Stomach (tissue), 9 donors: ENCODE measurements around the gene PLCE1. TPM values are rescaled to one million over a fixed set of nuclear protein-coding genes. Genes with fewer than 3 reads are reported as not detected.
A peak's percentile ranks its signal among the peaks of the same experiment; 100 is the strongest.

Source experiments
- DNase-seq, 2 donors: peaks; one replicate each; pipeline versions ENCODE4 v3.0.0 to v3.0.0-alpha.2; 2013 to 2019
- H3K27ac ChIP-seq, 5 donors: fragments of 200-600 bp in 4 of 5; sonication (generic) in 4 of 5; one replicate each; pipeline ENCODE4 v1.5.1; 2013 to 2019; ENCODE audit warnings: mild to moderate bottlenecking in 1 of 5, moderate library complexity in 1 of 5
- H3K27me3 ChIP-seq, 3 donors: fragments of 200-600 bp; sonication (generic); one replicate each; pipeline ENCODE4 v1.5.1; 2017 to 2019; ENCODE audit warnings: mixed run types in 1 of 3
- H3K36me3 ChIP-seq, 4 donors: fragments of 200-600 bp; sonication (generic); 1 replicate in 3 of 4; 2 replicates in 1 of 4; pipeline ENCODE4 v1.5.1; 2016 to 2019
- H3K4me1 ChIP-seq, 4 donors: fragments of 200-600 bp; sonication (generic); one replicate each; pipeline ENCODE4 v1.5.1; 2016 to 2019
- H3K4me3 ChIP-seq, 4 donors: fragments of 200-600 bp; sonication (generic) in 3 of 4; one replicate each; pipeline ENCODE4 v1.5.1; 2016 to 2019; ENCODE audit warnings: mild to moderate bottlenecking in 1 of 4
- H3K9me3 ChIP-seq, 4 donors: fragments of 200-600 bp; sonication (generic); one replicate each; pipeline ENCODE4 v1.5.1; 2016 to 2019
- EP300 ChIP-seq: sonication (generic); formaldehyde crosslinking; IDR thresholded peaks from one replicate; pipeline ENCODE4 v1.6.1; 2017; ENCODE audit warnings: antibody characterized with exemption
- POLR2A ChIP-seq, 4 donors: fragments of 450-650 bp; IDR thresholded peaks; one replicate each; pipeline ENCODE4 v1.6.1; 2016; ENCODE audit warnings: antibody characterized with exemption in 4 of 4, control low read depth in 2 of 4, mild to moderate bottlenecking in 1 of 4, moderate library complexity in 1 of 4
- POLR2AphosphoS5 ChIP-seq, 3 donors: sonication (generic); formaldehyde crosslinking; IDR thresholded peaks; one replicate each; pipeline ENCODE4 v1.6.1; 2016; ENCODE audit warnings: antibody characterized with exemption in 3 of 3
- WGBS, 5 donors: extraction: QIAGEN DNeasy Blood & Tissue Kit in 3 of 5; methylation state at CpG; one replicate each; pipeline versions ENCODE4 v1.1.5 to v1.1.7; 2013 to 2018; 5-methylcytosine and 5-hydroxymethylcytosine counted together
- intact Hi-C: fragments of 100-400 bp; cut with DNase I; formaldehyde crosslinking; loops from one replicate; pipeline ENCODE4 v1.15.1; 2023; ENCODE audit warnings: low total_unique reads
- polyA plus RNA-seq, 3 donors: library from polyadenylated mRNA; stranded (reverse); fragments of 200-250 nt; gene quantifications; one replicate each; pipeline ENCODE4 v1.2.3, GENCODE V29; 2013
- total RNA-seq, 5 donors: library from RNA; depleted of rRNA; stranded (reverse); fragments of >200 nt; gene quantifications; one replicate each; pipeline versions ENCODE4 v1.1.0 to v1.2.3, GENCODE V29; 2014 to 2016
- TF ChIP-seq, protein P1 (sequence below), 7 experiments: fragments of 450-650 bp in 4 of 7; fragments of 200-600 bp in 3 of 7; sonication (generic) in 3 of 7; IDR thresholded peaks; one replicate each; pipeline ENCODE4 v1.5.1; 2016 to 2019; ENCODE audit warnings: antibody characterized with exemption in 7 of 7, control low read depth in 2 of 7, mild to moderate bottlenecking in 1 of 7
- donor health status: healthy with polysubstance abuse.
- donor health status: Bipolar disorder and iron deficiency.
- donor health status: healthy.

Gene PLCE1
- total and polyA plus RNA-seq, 8 donors: 0.98 to 25.5 (median 14.2) TPM

- intact Hi-C loops: no loop called here
- no peak for TF ChIP-seq POLR2A (IDR thresholded peaks at IDR 0.05)
- TF ChIP-seq, protein P1, sequence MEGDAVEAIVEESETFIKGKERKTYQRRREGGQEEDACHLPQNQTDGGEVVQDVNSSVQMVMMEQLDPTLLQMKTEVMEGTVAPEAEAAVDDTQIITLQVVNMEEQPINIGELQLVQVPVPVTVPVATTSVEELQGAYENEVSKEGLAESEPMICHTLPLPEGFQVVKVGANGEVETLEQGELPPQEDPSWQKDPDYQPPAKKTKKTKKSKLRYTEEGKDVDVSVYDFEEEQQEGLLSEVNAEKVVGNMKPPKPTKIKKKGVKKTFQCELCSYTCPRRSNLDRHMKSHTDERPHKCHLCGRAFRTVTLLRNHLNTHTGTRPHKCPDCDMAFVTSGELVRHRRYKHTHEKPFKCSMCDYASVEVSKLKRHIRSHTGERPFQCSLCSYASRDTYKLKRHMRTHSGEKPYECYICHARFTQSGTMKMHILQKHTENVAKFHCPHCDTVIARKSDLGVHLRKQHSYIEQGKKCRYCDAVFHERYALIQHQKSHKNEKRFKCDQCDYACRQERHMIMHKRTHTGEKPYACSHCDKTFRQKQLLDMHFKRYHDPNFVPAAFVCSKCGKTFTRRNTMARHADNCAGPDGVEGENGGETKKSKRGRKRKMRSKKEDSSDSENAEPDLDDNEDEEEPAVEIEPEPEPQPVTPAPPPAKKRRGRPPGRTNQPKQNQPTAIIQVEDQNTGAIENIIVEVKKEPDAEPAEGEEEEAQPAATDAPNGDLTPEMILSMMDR (IDR thresholded peaks at IDR 0.05): no peak
- no peak for TF ChIP-seq POLR2AphosphoS5 (IDR thresholded peaks at IDR 0.05)
- TF ChIP-seq EP300: no peak
- H3K27me3 ChIP-seq: peaks cover 0 to 31% (median 6%) of the 10 kb centered on the region in 3 donors
- DNase-seq: no peak
- H3K27ac ChIP-seq: peak overlapping the region in 4 of 5 donors; percentile 62 to 84 (median 80)
- 3 to 15% (median 4%) methylated on average over 7 to 25 of the region's 25 CpGs for WGBS, 5 donors
- H3K4me3 ChIP-seq: peak overlapping the region; percentile 62 to 73 (median 64)
- peaks cover 25 to 60% (median 36%) of the 10 kb centered on the region in 4 donors for H3K4me1 ChIP-seq
- no peaks in the 10 kb centered on the region for H3K9me3 ChIP-seq
- no peaks in the 10 kb centered on the region for H3K36me3 ChIP-seq
Measured at GRCh38 chr10:93993414-93993781, 333 bp upstream of the PLCE1 start.

DNA sequence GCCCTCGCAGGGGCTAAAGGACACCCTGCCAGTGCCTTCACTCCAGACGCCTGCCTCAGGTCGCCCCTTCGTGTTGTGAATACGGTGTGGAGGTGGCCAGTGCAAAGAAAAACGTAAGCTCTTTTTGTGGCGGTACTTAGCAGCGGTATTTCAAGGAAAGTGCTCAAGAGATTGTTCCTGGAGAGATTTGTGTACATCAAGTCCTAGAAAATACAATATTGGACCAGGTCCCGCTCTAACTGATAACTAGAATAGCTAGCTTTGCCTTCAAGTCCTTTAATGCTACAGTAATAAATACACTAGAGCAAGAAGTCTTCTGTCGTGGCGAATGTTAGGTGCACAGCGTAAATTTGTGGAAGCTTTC, 689 bp downstream of the PLCE1 start:
- H3K4me1 ChIP-seq: peaks cover 27 to 69% (median 40%) of the 10 kb centered on the region in 4 donors
- no peaks in the 10 kb centered on the region for H3K36me3 ChIP-seq
- H3K4me3 ChIP-seq: peak overlapping the region; percentile 62 to 73 (median 64)
- WGBS, 5 donors: 10 to 21% (median 13%) methylated on average over 10 to 12 of the region's 12 CpGs
- intact Hi-C loops: no loop called here
- H3K27ac ChIP-seq: peak overlapping the region; percentile 69 to 84 (median 80)
- H3K27me3 ChIP-seq: peaks cover 0 to 31% (median 6%) of the 10 kb centered on the region in 3 donors
- no peaks in the 10 kb centered on the region for H3K9me3 ChIP-seq
- DNase-seq: no peak
- TF ChIP-seq, protein P1 (IDR thresholded peaks at IDR 0.05): no peak
- TF ChIP-seq EP300 (no peak), POLR2A (IDR thresholded peaks at IDR 0.05) (no peak), POLR2AphosphoS5 (IDR thresholded peaks at IDR 0.05) (no peak)

DNA sequence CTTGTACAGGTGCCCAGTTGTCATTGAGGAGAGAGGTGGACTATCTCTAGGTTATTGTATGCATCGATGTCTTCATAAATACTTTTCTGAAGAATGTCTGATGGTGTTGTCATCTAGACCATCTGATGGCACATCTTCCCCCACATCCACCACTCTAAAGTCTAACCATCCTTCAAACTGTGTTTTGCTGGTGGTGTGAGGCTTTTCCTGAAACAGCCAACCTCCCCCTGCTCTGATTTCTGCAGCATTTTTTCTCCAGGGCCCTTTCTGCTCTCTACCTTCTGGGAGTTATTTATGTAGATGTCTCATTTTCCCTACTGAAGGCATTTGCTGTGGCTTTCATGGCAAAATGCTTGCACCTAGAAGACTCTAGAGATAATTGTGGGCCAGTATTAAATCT, 1.5 kb downstream of the PLCE1 start:
- Histone ChIP-seq H3K4me3 (peak overlapping the region; percentile 62 to 73 (median 64)), H3K27me3 (peaks cover 0 to 31% (median 6%) of the 10 kb centered on the region in 3 donors), H3K36me3 (no peaks in the 10 kb centered on the region), H3K9me3 (no peaks in the 10 kb centered on the region), H3K27ac (no peak overlapping the region), H3K4me1 (peaks cover 34 to 76% (median 48%) of the 10 kb centered on the region in 4 donors)
- DNase-seq: no peak
- TF ChIP-seq POLR2A (IDR thresholded peaks at IDR 0.05): no peak
- no peak for TF ChIP-seq POLR2AphosphoS5 (IDR thresholded peaks at IDR 0.05)
- TF ChIP-seq, protein P1 (IDR thresholded peaks at IDR 0.05): no peak
- no peak for TF ChIP-seq EP300
- intact Hi-C loops: no loop called here
- WGBS, 5 donors: 67 to 87% (median 82%) methylated on average over 1 of the region's 1 CpG

DNA sequence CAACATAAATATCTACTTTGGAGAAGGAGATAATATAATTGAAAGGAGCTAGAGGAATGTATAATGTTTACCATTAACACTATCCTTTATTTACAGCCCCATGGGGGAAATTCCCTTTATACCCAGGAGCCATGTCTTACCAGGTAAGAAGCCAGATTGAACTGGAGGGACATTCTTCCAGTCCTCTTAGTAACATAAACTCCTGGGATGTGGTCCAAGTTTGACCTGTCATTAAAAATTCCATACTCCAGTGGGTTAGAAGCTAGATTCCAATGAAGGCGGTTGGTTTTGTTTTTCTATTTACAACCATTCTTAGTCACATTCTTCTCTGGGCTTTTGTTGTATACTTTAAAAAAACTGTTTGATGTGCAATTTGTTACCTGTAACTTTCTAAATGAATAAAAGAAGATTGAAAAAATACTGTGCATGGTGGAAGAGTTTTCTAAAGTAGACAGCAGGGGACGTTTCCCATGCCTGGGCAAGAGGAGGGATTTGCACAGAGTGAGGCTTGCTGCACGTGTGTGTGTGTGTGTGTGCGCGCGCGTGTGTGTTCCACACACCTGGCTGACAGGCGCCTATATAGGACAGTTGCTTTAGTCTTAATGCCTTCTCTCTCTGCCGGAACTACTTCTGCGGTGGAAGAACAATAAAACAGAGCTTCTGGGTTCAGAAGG, 2.0 kb downstream of the PLCE1 start:
- peaks cover 0 to 31% (median 6%) of the 10 kb centered on the region in 3 donors for H3K27me3 ChIP-seq
- H3K4me1 ChIP-seq: peaks cover 40 to 79% (median 52%) of the 10 kb centered on the region in 4 donors
- WGBS, 5 donors: 68 to 84% (median 78%) methylated on average over 10 of the region's 10 CpGs
- peak overlapping the region in 1 of 4 donors; percentile 62 for H3K4me3 ChIP-seq
- no peak overlapping the region for H3K27ac ChIP-seq
- no peaks in the 10 kb centered on the region for H3K9me3 ChIP-seq
- intact Hi-C loops: no loop called here
- TF ChIP-seq POLR2A (IDR thresholded peaks at IDR 0.05) (no peak), EP300 (no peak), POLR2AphosphoS5 (IDR thresholded peaks at IDR 0.05) (peak in 1 of 3 donors; percentile 26)
- no peaks in the 10 kb centered on the region for H3K36me3 ChIP-seq
- peak in 1 of 2 donors; percentile 44 for DNase-seq

- H3K9me3 ChIP-seq: no peaks in the 10 kb centered on the region
- peaks cover 34 to 79% (median 53%) of the 10 kb centered on the region in 4 donors for H3K4me1 ChIP-seq
- H3K27me3 ChIP-seq: peaks cover 0 to 31% (median 6%) of the 10 kb centered on the region in 3 donors
- 92 to 100% (median 93%) methylated on average over 3 of the region's 3 CpGs for WGBS, 5 donors
- H3K36me3 ChIP-seq: no peaks in the 10 kb centered on the region
- no peak overlapping the region for H3K27ac ChIP-seq
- intact Hi-C loops: no loop called here
- no peak overlapping the region for H3K4me3 ChIP-seq
- TF ChIP-seq POLR2A (IDR thresholded peaks at IDR 0.05) (no peak), POLR2AphosphoS5 (IDR thresholded peaks at IDR 0.05) (no peak), EP300 (no peak)
- TF ChIP-seq, protein P1 (IDR thresholded peaks at IDR 0.05): no peak
- no peak for DNase-seq
Measured at GRCh38 chr10:93996551-93996950, 2.8 kb downstream of the PLCE1 start.
